HuH-7 (cell line): ENCODE data around the gene FNDC3A.

Source experiments
- DNase-seq: peaks from one replicate; pipeline ENCODE4 v3.0.0; 2011; ENCODE audit warnings: low spot score

The FNDC3A gene

GRCh38 chr13:48975856-48976575, at the start of gene FNDC3A:
FNDC3A (plus strand) TSS chr13:48975912; CDS start chr13:49006191, 30,279 bp downstream.
- DNase-seq = peak; percentile 60

DNA sequence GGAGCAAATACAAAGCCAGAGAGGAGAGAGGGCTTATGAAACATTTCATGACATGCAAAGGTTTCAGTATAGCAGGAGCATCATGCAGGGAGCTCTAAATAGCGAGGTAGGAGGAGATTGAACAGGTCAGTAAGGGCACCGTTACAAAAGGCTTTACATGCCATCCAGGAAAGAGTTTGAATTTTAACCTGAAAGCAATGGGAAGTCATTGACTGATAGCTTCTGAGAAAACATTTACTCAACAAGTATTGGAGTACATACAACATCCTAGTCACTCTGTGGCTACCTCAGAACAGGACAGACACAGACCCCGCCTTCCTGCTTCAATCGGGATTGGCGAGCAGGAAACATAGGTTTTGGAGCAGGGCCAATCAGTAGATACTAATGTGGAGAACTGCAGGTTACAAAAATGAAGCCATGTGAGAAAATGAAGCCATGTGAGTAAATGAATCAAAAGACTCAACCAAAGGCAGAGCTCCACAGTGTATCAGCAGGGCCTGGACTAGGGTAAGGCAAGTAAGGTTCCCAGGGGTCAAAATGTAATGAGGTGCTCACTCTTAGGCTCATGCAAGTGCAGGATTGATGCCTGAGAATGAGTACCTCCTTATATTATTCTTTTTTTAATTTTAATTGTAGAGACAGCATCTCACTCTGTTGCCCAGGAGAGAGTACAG, 46.8 kb upstream of the FNDC3A start:
- no peak for DNase-seq

- DNase-seq = no peak
These were observed 44.8 kb upstream of the FNDC3A start for GRCh38 chr13:48930918-48931317.

DNA sequence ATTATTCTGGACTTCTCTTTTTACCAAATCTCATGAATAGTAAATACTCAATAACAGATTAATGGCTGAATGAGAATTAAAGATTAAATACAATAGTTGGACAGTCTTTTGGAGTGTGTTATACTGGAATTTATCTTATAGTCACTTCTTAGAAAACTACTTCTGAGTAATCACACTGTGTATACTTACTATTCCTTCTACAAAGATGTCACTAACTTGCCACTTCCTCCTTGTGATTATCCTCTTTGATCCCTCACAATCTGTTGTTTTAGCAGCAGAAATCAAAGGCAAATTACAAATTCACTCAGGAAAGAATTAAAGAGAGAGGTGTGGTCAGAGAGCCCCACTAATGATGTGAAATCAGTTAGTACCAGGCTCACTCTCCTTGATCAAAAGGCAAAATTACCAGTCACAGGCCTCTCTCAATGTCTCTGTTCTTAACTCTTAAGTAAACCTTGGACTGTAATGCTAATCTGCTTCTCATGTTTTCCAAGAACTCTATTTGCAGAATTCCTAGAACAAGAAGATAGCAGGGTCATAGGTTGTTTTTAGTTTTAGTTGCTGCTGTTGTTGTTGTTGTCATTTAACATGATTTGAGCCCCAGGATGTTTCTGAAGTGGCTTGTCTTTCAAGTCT, 37.3 kb upstream of the FNDC3A start:
- DNase-seq = no peak

DNA sequence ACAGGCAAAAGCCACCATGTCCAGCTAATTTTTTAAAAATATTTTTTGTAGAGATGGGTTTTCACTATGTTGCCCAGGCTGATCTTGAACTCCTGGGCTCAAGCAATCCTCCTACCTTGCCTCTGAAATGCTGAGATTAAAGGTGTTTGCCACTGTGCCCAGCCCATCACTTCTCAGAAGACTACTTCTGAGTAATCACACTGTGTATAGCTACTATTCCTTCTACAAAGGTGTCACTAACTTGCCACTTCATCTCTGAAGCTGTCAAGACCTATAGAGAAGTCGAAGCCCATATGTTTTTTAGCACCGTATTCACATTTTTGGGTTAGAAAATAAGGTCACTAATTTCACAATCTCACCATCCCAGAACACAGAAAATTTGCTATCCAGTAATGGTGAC, 36.0 kb upstream of the FNDC3A start:
- no peak for DNase-seq

DNA sequence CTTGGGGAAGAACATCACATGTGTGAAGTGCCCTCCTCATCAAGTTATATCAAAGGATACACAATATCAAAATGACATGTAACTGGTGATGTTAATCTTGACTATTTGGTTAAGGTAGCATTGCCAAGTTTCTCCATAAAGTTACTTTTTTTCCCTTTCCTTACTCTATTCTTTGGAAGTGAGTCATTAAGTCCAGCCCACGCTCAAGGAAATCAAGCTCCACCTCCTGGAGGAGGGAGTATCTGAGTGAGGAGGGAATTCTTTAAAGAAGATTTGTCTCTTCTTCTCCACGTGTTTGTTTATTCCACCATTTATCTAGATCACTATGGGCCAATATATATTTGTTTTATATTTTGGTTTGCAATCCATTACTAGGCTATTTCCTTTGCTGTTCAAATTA, 33.6 kb upstream of the FNDC3A start:
- DNase-seq = no peak

DNA sequence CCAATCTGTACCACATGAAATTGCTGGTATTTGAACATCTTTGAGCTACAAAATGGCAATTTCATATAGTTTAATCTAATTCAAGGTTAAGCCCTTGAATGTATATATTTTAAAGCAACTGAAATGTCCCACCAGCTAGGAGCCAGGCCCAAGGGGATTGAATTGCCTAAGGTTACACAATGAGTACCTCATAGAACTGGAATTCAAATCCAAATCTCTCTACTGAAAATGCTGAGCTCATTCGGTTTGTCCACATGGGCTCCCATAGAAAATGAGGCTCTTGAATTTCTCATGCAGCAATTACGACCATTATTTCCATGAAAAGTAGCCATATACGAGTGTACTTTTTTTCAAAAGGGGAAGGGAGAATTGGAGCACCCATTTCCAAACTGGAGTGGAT, 31.5 kb upstream of the FNDC3A start:
- DNase-seq = no peak

DNA sequence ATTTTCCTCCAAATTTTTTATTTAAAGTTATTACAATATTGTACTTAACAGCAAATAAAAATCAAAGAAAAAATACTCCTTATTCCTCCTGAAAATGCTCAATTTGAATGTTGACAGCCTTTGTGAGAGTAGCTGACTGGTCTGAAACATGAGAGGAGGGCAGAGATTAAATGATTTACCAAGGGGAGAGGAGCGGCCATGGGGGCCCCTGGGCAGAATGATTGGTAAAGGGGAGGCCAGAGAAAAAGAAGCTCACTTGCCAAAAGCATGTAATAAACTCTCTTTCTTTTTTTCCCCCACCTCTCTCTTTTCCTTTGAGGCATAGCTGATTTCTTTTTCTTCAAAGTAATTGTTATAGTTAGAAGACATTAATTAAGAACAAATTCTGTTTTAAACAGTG, 30.1 kb upstream of the FNDC3A start:
- DNase-seq = no peak

- no peak for DNase-seq
These were observed 29.5 kb upstream of the FNDC3A start for GRCh38 chr13:48946163-48946562.

GRCh38 chr13:48949566-48950500, 25.9 kb upstream of the FNDC3A start:
- DNase-seq = no peak

DNA sequence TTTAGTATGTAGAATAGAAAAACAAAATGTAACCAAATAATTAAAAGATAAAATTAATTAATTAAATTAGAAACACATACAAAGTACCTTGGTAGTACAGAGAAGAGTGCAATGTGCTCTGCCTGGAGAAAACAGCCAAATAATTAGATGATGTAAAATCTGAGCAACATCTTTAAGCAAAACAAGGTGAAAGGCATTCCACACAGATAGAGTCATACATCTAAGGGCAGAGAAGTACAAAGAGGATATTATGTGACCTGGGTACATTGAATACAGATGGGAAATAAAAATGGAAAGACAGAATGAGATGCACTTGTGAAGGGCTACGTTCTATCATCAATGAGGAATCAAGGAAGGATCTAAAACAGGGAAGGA, 25.2 kb upstream of the FNDC3A start:
- DNase-seq = no peak

- no peak for DNase-seq
These were observed 21.6 kb upstream of the FNDC3A start for GRCh38 chr13:48954081-48954480.

- no peak for DNase-seq
These were observed 20.2 kb upstream of the FNDC3A start for GRCh38 chr13:48955536-48955935.

DNA sequence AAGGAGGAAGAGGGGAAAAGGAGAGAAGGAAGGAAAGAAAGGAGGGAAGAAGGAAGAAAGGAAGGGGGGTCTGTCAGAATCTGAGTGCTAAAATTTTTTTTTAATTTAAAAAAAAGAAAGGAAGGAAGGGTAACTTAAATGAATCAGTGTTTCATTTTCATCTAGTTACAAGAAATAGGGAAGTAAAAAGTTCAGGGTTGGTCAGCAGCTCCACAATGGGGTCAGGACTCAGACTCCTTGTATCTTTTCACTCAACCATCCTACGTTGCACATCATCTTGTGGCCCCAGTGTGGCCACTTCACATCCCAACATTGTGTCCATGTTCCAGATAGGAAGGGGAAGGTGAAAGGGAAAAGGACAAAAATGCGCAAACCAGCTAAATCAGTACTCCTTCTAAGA, 14.3 kb upstream of the FNDC3A start:
- no peak for DNase-seq

DNA sequence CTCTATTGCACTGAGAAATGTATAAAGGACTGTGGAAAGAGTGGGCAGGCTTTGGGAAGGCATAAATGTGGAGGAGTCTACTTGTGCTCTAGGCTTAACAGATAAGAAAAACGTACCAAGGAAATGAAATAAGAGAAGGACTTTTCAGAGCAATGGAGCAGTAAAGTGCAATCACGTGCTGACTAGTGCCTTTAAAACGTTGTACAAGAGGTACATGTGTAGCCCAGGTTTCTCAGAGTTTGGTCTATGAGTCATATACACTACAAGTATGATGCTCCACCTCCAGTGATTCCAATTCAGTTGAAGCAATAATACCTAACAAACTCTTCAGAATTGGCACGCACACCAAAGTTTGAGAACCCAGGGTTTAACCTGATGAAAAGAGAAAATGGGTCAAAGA, 13.4 kb upstream of the FNDC3A start:
- DNase-seq = no peak

DNA sequence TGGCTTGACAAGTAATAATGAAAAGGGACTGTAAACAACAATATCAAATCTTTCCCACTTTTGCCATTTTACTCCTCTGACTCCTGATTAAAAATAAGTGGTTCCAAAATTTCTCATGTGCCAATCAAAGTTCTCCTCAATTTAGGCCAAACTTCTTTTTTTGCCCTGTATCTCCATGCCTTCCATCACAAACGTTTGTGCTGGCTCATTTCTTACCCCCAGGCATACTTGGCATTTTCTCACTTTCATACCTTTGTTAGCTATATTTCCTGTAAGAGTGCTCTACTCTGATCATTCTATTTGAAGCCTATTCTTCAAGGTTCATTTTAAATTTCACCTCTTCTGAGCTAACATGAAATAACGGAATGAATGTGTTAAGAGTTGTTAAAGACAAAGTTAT, 10.0 kb upstream of the FNDC3A start:
- no peak for DNase-seq

DNA sequence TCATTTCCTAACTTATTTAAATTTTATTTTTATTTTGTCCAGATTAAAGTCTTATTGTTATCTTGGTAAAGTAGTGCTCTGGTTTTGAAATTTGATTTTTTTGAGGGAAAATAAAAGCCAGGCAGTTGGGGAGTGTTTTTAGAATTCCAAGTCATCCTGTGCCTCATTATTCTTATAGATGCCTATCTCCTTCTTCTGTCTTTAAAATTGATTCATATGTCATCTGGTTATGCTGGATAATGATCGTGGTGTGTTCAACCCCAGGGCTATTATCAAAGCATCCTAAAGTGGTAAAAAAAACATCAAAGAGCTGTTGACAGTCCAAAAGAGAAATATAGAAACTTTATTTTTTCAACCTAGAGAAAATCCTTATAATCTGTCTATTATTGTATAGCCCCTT, 6.0 kb upstream of the FNDC3A start:
- DNase-seq = no peak

DNA sequence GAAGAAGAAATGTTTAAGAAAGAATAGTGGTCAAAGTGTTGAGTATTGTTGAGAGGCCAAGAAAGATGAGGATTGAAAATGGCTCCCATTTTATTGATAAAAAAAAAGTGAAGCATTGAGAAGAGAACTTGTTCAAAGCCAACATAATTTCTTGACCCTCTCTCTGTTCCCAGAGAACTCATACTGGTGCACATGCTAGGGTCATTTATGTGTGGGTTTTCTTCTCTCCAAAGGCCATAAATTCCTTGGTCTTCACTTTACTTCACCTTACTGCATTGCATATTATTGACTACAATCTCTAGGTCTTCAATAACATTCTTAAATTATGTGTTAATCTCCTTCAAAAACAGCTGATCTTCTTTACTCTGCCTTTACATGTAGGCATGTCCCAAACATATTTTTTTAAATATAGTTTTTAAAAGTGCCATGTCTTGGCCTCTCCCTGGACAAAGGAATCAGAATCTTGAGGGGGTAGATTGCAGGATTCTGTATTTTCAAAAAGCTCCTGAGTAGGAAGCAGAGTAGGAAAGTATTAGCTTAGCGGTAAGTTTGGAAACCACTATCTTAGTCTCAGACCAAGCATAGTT, 1.8 kb upstream of the FNDC3A start:
- no peak for DNase-seq

DNA sequence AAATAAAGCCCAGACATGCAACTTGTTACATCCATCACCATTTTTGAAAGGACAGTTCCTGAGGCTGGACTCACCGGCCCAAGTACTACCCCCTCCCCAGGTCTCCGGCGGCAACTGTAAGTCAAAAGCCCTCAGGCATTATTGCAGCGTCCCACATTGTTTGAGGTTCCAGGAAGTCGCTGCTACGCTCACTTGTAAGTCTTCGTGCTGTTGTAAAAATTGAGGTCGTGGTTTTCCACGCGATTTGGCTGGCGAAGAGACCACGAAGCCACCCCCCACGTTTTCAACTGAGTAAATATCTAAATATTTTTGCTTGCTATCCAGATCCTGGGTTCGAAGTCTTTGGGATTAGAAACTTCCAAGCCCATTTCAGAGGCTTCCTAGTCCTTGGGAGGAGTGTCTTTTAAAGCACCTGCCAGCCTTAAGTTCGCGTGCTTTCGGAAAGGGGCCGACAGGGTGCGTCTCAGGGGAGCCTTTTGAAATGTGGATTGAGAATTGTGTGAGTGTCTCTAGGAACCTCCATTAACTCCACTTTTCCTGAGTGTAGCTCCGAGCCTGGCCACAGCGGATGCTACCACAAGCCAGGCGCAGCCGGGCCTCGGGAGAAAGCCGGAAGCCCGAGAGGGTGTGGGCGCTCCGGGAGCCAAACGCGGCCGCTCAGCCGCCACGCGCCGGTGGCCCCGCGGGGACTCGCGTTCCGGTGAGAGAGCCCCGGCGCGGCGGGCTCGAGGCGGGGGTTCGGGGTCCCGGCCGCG, 434 bp upstream of the FNDC3A start:
- DNase-seq = peak; percentile 6

DNA sequence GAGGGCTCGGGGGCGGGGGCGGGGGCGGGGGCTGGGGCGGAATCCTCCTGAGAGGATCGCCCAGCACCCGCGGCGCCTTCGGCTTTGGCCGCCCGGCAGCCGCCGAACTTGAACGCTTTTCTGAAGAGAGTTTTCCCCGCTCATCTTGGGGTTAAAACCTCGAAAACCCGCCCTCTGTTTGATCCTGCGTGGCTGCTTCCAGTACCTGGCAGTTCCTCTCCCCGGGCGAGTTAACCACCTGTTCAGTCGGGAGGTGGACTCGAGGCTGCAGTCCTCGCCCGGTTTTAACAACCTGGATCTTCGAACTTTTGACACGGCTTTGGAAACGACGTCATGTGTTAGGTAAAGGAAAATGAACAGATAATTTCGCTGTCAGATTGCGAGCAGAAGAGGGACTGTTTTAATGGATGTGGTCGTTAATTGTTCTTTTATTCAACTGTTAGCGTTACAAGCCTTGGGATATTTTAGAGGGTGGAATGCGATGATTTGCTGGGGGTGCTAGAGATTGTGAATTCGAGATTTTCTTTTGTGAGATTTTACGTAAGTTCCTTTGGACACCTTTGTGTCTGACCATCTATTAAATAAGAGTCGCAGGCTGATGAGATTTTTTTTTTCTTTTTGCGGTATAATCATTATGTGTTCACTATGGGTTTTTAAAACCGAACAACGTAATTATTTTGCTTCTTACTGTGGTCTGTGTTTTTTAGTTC, 1.0 kb downstream of the FNDC3A start:
- no peak for DNase-seq

DNA sequence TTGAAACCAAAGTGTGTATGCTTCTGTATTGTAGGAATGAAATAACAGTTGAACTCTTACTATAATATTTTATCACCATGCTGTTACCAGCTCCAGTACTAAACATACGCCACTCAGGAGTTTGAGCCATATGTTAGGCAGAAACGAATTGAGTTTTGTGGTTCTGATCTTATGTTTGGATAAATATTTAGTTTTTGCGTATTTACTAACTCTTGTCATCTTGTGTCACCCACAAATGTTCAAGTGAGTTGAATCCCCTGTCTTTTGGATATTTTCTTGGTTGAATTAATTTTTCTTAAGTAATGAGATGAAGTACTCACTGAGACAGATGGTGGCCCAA, 1.5 kb downstream of the FNDC3A start:
- DNase-seq = no peak
